Measurements from ENCODE around the gene UPF2.

Gene UPF2

GRCh38 chr10:11896549-11897200 lies 145.9 kb downstream of the UPF2 start:
- DNase-seq (ENCODE audit: low read depth): no peak
- TF ChIP-seq CTCF (IDR thresholded peaks at IDR 0.05; ENCODE audit: low read depth, low read length) (no peak), MYC (IDR thresholded peaks at IDR 0.05; ENCODE audit: low read depth, low read length) (no peak), POLR2A (IDR thresholded peaks at IDR 0.05; ENCODE audit: extremely low read depth, insufficient read length) (no peak)
- TF ChIP-seq, protein P1, sequence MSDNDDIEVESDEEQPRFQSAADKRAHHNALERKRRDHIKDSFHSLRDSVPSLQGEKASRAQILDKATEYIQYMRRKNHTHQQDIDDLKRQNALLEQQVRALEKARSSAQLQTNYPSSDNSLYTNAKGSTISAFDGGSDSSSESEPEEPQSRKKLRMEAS (IDR thresholded peaks at IDR 0.05; ENCODE audit: low read depth, low read length): no peak
- no peak overlapping the region for H3K4me3 ChIP-seq (ENCODE audit: low read depth, low read length)

DNA sequence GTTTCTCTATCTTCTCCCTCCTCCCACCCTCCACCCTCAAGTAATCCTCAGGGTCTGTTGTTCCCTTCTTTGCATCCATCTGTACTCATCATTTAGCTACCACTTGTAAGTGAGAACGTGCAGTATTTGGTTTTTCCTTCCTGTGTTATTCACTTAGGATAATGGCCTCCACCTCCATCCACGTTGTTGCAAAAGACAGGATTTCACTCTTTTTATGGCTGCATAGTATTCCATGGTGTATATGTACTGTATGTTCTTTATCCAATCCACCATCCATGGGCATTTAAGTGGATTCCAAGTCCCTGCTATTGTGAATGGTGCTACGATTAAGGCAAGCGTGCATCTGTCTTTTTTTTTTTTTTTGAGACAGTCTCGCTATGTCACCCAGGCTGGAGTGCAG lies 147.0 kb downstream of the UPF2 start:
- H3K4me3 ChIP-seq (ENCODE audit: low read depth, low read length): peak overlapping the region; percentile 69
- no peak for DNase-seq (ENCODE audit: low read depth)
- TF ChIP-seq MYC (IDR thresholded peaks at IDR 0.05; ENCODE audit: low read depth, low read length): no peak
- TF ChIP-seq, protein P1 (IDR thresholded peaks at IDR 0.05; ENCODE audit: low read depth, low read length): no peak
- no peak for TF ChIP-seq CTCF (IDR thresholded peaks at IDR 0.05; ENCODE audit: low read depth, low read length)
- no peak for TF ChIP-seq POLR2A (IDR thresholded peaks at IDR 0.05; ENCODE audit: extremely low read depth, insufficient read length)

- DNase-seq (ENCODE audit: low read depth): no peak
- TF ChIP-seq CTCF (IDR thresholded peaks at IDR 0.05; ENCODE audit: low read depth, low read length) (no peak), POLR2A (IDR thresholded peaks at IDR 0.05; ENCODE audit: extremely low read depth, insufficient read length) (no peak), MYC (IDR thresholded peaks at IDR 0.05; ENCODE audit: low read depth, low read length) (no peak)
- TF ChIP-seq, protein P1 (IDR thresholded peaks at IDR 0.05; ENCODE audit: low read depth, low read length): no peak
- H3K4me3 ChIP-seq (ENCODE audit: low read depth, low read length): peak overlapping the region; percentile 69
These were observed 147.5 kb downstream of the UPF2 start for GRCh38 chr10:11895108-11895466.

DNA sequence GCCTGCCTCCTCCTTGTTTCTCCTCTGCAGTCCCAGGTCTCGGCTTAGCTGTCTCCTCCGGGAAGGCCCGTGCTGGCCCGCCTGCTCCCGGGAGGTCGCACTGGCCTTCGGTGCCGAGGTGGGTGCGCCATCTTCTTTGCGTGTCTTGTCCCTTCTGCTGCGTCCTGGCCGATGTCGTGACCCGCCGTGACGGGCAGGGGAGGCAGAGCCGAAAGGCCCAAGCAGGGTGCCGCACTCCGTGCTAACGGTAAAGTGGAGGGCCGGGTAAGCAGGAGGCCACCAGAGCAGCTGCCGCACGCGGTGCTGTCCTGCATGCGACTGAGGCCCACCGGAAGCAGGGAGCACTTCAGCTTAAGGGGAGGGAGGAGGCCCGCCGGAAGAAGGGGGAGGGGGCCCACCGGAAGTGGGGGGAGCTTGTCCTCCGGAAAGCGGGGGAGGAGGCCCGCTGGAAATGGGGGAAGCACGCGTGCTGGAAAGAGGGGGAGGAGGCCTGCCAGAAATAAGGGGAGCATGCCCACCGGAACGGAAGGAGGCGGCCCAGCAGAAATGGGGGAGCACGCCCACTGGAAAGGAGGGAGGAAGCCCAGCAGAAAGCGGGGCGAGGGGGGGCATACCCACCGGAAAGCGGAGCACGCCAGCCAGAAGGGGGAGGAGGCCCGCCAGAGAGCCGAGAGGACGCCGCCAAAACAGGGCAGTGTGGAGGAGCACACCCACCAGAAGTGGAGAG lies 148.1 kb downstream of the UPF2 start:
- DNase-seq (ENCODE audit: low read depth): peak; percentile 96
- TF ChIP-seq MYC (IDR thresholded peaks at IDR 0.05; ENCODE audit: low read depth, low read length): peak; percentile 88
- peak; percentile 96 for TF ChIP-seq POLR2A (IDR thresholded peaks at IDR 0.05; ENCODE audit: extremely low read depth, insufficient read length)
- TF ChIP-seq, protein P1 (IDR thresholded peaks at IDR 0.05; ENCODE audit: low read depth, low read length): peak; percentile 81
- no peak for TF ChIP-seq CTCF (IDR thresholded peaks at IDR 0.05; ENCODE audit: low read depth, low read length)
- H3K4me3 ChIP-seq (ENCODE audit: low read depth, low read length): peak overlapping the region; percentile 85

DNA sequence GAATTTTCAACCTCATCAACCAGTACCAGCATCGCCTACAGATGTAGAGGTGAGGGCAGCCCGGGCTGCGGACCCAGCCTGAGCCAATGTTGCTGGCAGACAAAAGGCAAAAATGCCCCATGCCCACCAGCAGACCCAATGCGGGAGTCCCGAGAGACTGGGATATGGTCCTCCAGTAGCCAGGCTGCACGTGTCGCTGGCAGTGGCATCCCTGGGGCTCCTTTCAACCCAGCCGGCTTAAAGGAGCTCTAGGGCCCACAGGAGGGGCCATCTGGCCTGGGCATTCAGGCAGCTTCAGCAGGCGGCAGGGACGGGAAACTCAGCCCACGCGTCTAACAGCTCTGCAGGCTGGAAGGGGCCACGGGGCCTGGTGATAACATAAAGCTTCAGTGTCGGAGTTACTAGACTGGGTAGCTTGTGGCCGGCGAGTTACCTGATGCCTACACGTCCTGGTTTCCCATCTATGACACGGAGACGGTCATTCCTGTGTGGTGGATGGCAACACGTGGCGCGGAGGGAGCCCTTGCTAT lies 148.8 kb downstream of the UPF2 start:
- no peak for DNase-seq (ENCODE audit: low read depth)
- TF ChIP-seq POLR2A (IDR thresholded peaks at IDR 0.05; ENCODE audit: extremely low read depth, insufficient read length): no peak
- TF ChIP-seq, protein P1 (IDR thresholded peaks at IDR 0.05; ENCODE audit: low read depth, low read length): 0 out of 2 replicates have a peak, but pooled peaks have one; percentile 10

More for the DNA sequence above, 148.8 kb downstream of the UPF2 start:
- peak overlapping the region; percentile 85 for H3K4me3 ChIP-seq (ENCODE audit: low read depth, low read length)

Data from NB4 (cell line).